ENCODE results near the gene MSX1. TPM values are rescaled to one million over a fixed set of nuclear protein-coding genes. Genes with fewer than 3 reads are reported as not detected.

The MSX1 gene
- total and polyA plus RNA-seq, 2 of the 8 experiments (the other 6 are each of a cell fraction or from before 2014, with no cell fraction given): 0.47 TPM; not detected in 1

GRCh38 chr4:4858527-4859324, 739 bp upstream of the MSX1 start:
- H2BK20ac ChIP-seq (ENCODE audit: low read length): no peak overlapping the region
- H3K4me3 ChIP-seq (ENCODE audit: extremely low read depth in 1 of 4, insufficient read depth in 2 of 4, low read depth in 3 of 4, low read length in 4 of 4): peak overlapping the region in 1 of 4 experiments; percentile 57; a peak in 2 of 8 replicates
- WGBS, 2 experiments (ENCODE audit: extremely low coverage in 1 of 2, insufficient coverage in 1 of 2, insufficient read length in 1 of 2, insufficient replicate concordance in 2 of 2, low coverage in 1 of 2, low lambda C conversion rate in 2 of 2, missing lambda C conversion rate in 1 of 2): 5% methylated on average over 21 of the region's 21 CpGs; no CpG with 5 or more reads in 1 of the 2 experiments
- no peaks in the 10 kb centered on the region for H3K9me3 ChIP-seq (ENCODE audit: insufficient read depth in 2 of 2, low read depth in 1 of 2, low read length in 1 of 2)
- H3K56ac ChIP-seq (replicated peaks; ENCODE audit: insufficient read length, low read depth, low read length): no peak overlapping the region
- peaks cover 4% of the 10 kb centered on the region; the same call in 1 of the 2 replicates for H3K23me2 ChIP-seq (ENCODE audit: low read depth, low read length)
- no peak overlapping the region for H3K18ac ChIP-seq (ENCODE audit: extremely low read depth, low read length)
- H2BK120ac ChIP-seq (replicated peaks; ENCODE audit: low read depth, low read length): no peak overlapping the region
- no peak overlapping the region for H3K9ac ChIP-seq (replicated peaks in 1 of 4; ENCODE audit: extremely low read depth in 1 of 4, low read depth in 3 of 4, low read length in 3 of 4)
- peaks cover 0 to 24% (median 6%) of the 10 kb centered on the region in 4 experiments; a peak in 6 of 7 replicates for H3K4me1 ChIP-seq (replicated peaks in 1 of 4; ENCODE audit: control insufficient read depth in 3 of 4, insufficient read depth in 4 of 4, low read length in 3 of 4)
- ChIA-PET CTCF (ENCODE audit: partially characterized antibody) (interaction anchor here (0.6 kb wide), 1 partner anchor 233 kb away, joined by 3 read pairs; no protein-coding TSS in a partner anchor), POLR2A (ENCODE audit: partially characterized antibody) (no interaction called here)
- H3K79me2 ChIP-seq (ENCODE audit: control insufficient read depth in 1 of 2, insufficient read depth in 2 of 2, low read length in 2 of 2): no peaks in the 10 kb centered on the region
- H4K5ac ChIP-seq (ENCODE audit: insufficient read length, low read depth, low read length): no peak overlapping the region
- H3K23ac ChIP-seq (ENCODE audit: insufficient read length): no peak overlapping the region
- no peak overlapping the region for H4K8ac ChIP-seq (ENCODE audit: extremely low read depth, insufficient read depth, low read length)
- H4K91ac ChIP-seq (replicated peaks; ENCODE audit: insufficient read length, low read length): no peak overlapping the region
- peaks cover 49% of the 10 kb centered on the region in 2 experiments for H4K20me1 ChIP-seq (replicated peaks in 1 of 2; ENCODE audit: control insufficient read depth in 1 of 2, insufficient read depth in 2 of 2, low read length in 2 of 2)
- no peaks in the 10 kb centered on the region for H3K79me1 ChIP-seq (ENCODE audit: low read depth, low read length)
- H3K27me3 ChIP-seq (replicated peaks in 1 of 4; ENCODE audit: control insufficient read depth in 3 of 4, extremely low read depth in 1 of 4, insufficient read depth in 3 of 4, low read length in 3 of 4): peaks cover 94 to 98% (median 95%) of the 10 kb centered on the region in 4 experiments
- DNase-seq (ENCODE audit: low read depth in 1 of 2, low spot score in 2 of 2) (no peak), FAIRE-seq (no peak)
- H3K4ac ChIP-seq (replicated peaks; ENCODE audit: insufficient read length, low read depth, low read length): no peak overlapping the region
- TF ChIP-seq RFX5 (IDR thresholded peaks at IDR 0.05; ENCODE audit: borderline replicate concordance, low read depth, low read length) (no peak), GABPA (IDR thresholded peaks at IDR 0.05; ENCODE audit: borderline replicate concordance, insufficient read depth, low read length) (no peak), RNF2 (IDR thresholded peaks at IDR 0.05; ENCODE audit: borderline replicate concordance, low read depth, low read length, missing control alignments, poor library complexity, severe bottlenecking) (peak; percentile 49), HDAC2 (IDR thresholded peaks at IDR 0.05; ENCODE audit: borderline replicate concordance in 1 of 2, low read depth in 2 of 2, low read length in 2 of 2) (0 out of 4 replicates have a peak, but pooled peaks of 1 of the 2 experiments have one; percentile 19)
- no peak overlapping the region for H3K27ac ChIP-seq (ENCODE audit: low read depth, low read length)
- peak overlapping the region; percentile 12 to 76; a peak in 2 of 4 replicates for H3K4me2 ChIP-seq (ENCODE audit: insufficient read depth in 1 of 2, low read depth in 2 of 2, low read length in 2 of 2)
- H2BK5ac ChIP-seq (ENCODE audit: low read depth, low read length): no peak overlapping the region
- H3K14ac ChIP-seq (ENCODE audit: insufficient read length): no peak overlapping the region
- peaks cover 0 to 5% (median 0%) of the 10 kb centered on the region in 4 experiments; a peak in 1 of 8 replicates for H3K36me3 ChIP-seq (ENCODE audit: control insufficient read depth in 2 of 4, insufficient read depth in 4 of 4, low read length in 3 of 4)
- no peak overlapping the region for H2BK12ac ChIP-seq (ENCODE audit: low read depth, low read length)
- no peak overlapping the region for H2AK5ac ChIP-seq (ENCODE audit: low read depth, low read length)
- H2AFZ ChIP-seq (ENCODE audit: low read length): no peak overlapping the region
- H2BK15ac ChIP-seq (ENCODE audit: low read length): no peak overlapping the region
